HCT116 (cell line): Measurements from ENCODE around the gene SLC13A3.

Source experiments
- CTCF ChIP-seq, 3 experiments: fragments of 200-600 bp in 1 of 3; sonication (generic) in 1 of 3; IDR thresholded peaks in 2 of 3; conservative IDR thresholded peaks in 1 of 3; 2 replicates each; pipeline ENCODE4 v1.5.1; 2012 to 2017; ENCODE audit warnings: low read depth in 2 of 3, low read length in 2 of 3, antibody characterized with exemption in 1 of 3, borderline replicate concordance in 1 of 3, control low read depth in 1 of 3, mild to moderate bottlenecking in 1 of 3, mixed read lengths in 1 of 3, mixed run types in 1 of 3, moderate library complexity in 1 of 3; ENCODE audit not compliant: insufficient read depth in 1 of 3
- SRF ChIP-seq: IDR thresholded peaks from 2 replicates; pipeline ENCODE4 v1.6.1; 2012; ENCODE audit warnings: low read depth

DNA sequence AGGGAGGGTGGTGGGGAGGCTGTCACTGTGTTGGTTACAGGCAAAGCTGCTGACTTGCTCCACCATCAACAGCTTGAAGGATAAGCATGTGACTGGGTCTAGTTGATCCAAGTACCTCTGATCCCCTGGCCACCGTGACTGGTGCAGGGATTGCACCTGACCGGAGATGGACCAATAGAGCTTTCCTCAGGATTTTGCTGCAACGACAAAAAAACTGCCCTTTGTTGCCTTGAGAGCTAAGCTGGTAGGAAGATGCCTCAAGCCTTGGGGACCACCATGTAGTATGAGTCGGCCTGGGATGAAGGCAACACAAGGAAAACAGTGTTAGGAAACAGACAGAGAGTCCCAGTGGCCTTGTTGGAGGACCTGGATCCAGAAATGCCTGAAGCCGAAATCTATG lies 102.6 kb downstream of the SLC13A3 start:
- no peak for TF ChIP-seq SRF
- TF ChIP-seq CTCF (IDR thresholded peaks at IDR 0.05 in 2 of 3, conservative IDR thresholded peaks at IDR 0.05 in 1 of 3; ENCODE audit: borderline replicate concordance in 1 of 3, insufficient read depth in 1 of 3, low read depth in 2 of 3, low read length in 2 of 3) = no peak
